ENCODE data around the gene NDUFB5. TPM values are rescaled to one million over a fixed set of nuclear protein-coding genes. Genes with fewer than 3 reads are reported as not detected.

Gene NDUFB5
- total and polyA plus RNA-seq, 10 of the 15 experiments (the other 5 are each of a cell fraction or from before 2014, with no cell fraction given): 82.0 to 320 (median 126) TPM

GRCh38 chr3:179661777-179662176 lies 57.2 kb downstream of the NDUFB5 start:
- DNase-seq (ENCODE audit: low read depth, low spot score) (no peak), ATAC-seq (no peak), FAIRE-seq (no peak)
- ChIA-PET CTCF (interaction anchor here (0.9 to 2.6 kb wide), 4 partner anchors 9 to 150 kb away, joined by 3 to 22 read pairs (median 4); partner anchors contain the start of gene USP13), SMC1A (ENCODE audit: uncharacterized antibody, unreplicated experiment) (interaction anchor here (0.5 to 1.4 kb wide), 7 partner anchors 9 to 840 kb away, joined by 3 to 5 read pairs (median 3); no protein-coding TSS in a partner anchor), RAD21 (ENCODE audit: unreplicated experiment) (interaction anchor here (1.4 kb wide), 1 partner anchor 100 kb away, joined by 3 read pairs; the partner anchor contains the start of gene ACTL6A), POLR2A (interaction anchor here (1.2 kb wide), 1 partner anchor 12 kb away, joined by 7 read pairs; no protein-coding TSS in a partner anchor)
- BruUV-seq (replicated peaks): no TSS peak
- H3K36me3 ChIP-seq (ENCODE audit: control insufficient read depth in 2 of 2, insufficient read depth in 2 of 2, low read length in 1 of 2): no peaks in the 10 kb centered on the region
- no peak overlapping the region for H3K9ac ChIP-seq (ENCODE audit: control insufficient read depth, insufficient read depth, low read length)
- H3K27me3 ChIP-seq (replicated peaks in 1 of 2; ENCODE audit: control insufficient read depth in 2 of 2, insufficient read depth in 2 of 2, low read length in 1 of 2): no peaks in the 10 kb centered on the region
- H3K9me3 ChIP-seq (replicated peaks; ENCODE audit: control insufficient read depth, insufficient read depth, low read length): no peaks in the 10 kb centered on the region
- H4K20me1 ChIP-seq (ENCODE audit: control insufficient read depth, insufficient read depth): no peaks in the 10 kb centered on the region
- H3K27ac ChIP-seq (ENCODE audit: control insufficient read depth, insufficient read depth): no peak overlapping the region
- intact Hi-C loops (cut with micrococcal nuclease; ENCODE audit: unreplicated experiment) (no loop called here), in situ Hi-C loops (cut with MboI) (no loop called here)
- H2AFZ ChIP-seq (ENCODE audit: control insufficient read depth, low read depth, low read length): no peak overlapping the region
- 63% methylated on average over 4 of the region's 4 CpGs for WGBS (ENCODE audit: insufficient coverage, insufficient replicate concordance, low lambda C conversion rate, missing lambda C conversion rate)
- H3K4me3 ChIP-seq: no peak overlapping the region
- H3K4me1 ChIP-seq (ENCODE audit: control insufficient read depth, insufficient read depth, low read length): no peaks in the 10 kb centered on the region
- no peak overlapping the region for H3K4me2 ChIP-seq (ENCODE audit: control insufficient read depth, insufficient read depth)
- peaks cover 43% of the 10 kb centered on the region for H3K79me2 ChIP-seq (ENCODE audit: control insufficient read depth, insufficient read depth, low read length)
- no peak for TF ChIP-seq BCLAF1 (IDR thresholded peaks at IDR 0.05)
- TF ChIP-seq NFYB (IDR thresholded peaks at IDR 0.05; ENCODE audit: insufficient read depth, low read depth, low read length): no peak
- no peak for TF ChIP-seq FOS (IDR thresholded peaks at IDR 0.05; ENCODE audit: borderline replicate concordance, extremely low read depth, insufficient read length)
- TF ChIP-seq BRCA1 (IDR thresholded peaks at IDR 0.05; ENCODE audit: low read depth, low read length): no peak
- no peak for TF ChIP-seq ZNF217 (IDR thresholded peaks at IDR 0.05)
- no peak for TF ChIP-seq PAX5 (IDR thresholded peaks at IDR 0.05; ENCODE audit: borderline replicate concordance, low read depth, low read length)
- TF ChIP-seq ZNF274 (IDR thresholded peaks at IDR 0.05; ENCODE audit: insufficient read depth, insufficient read length): no peak
- no peak for TF ChIP-seq TCF12 (IDR thresholded peaks at IDR 0.05; ENCODE audit: low read depth, low read length)
- no peak for TF ChIP-seq E2F8 (IDR thresholded peaks at IDR 0.05; ENCODE audit: low read depth, partially characterized antibody)
- TF ChIP-seq BACH1 (IDR thresholded peaks at IDR 0.05; ENCODE audit: borderline replicate concordance): no peak
- TF ChIP-seq MTA3 (IDR thresholded peaks at IDR 0.05; ENCODE audit: borderline replicate concordance, low read length): no peak
- TF ChIP-seq, protein P1, sequence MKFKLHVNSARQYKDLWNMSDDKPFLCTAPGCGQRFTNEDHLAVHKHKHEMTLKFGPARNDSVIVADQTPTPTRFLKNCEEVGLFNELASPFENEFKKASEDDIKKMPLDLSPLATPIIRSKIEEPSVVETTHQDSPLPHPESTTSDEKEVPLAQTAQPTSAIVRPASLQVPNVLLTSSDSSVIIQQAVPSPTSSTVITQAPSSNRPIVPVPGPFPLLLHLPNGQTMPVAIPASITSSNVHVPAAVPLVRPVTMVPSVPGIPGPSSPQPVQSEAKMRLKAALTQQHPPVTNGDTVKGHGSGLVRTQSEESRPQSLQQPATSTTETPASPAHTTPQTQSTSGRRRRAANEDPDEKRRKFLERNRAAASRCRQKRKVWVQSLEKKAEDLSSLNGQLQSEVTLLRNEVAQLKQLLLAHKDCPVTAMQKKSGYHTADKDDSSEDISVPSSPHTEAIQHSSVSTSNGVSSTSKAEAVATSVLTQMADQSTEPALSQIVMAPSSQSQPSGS (IDR thresholded peaks at IDR 0.05; ENCODE audit: low read length): no peak
- no peak for TF ChIP-seq CEBPB (IDR thresholded peaks at IDR 0.05; ENCODE audit: borderline replicate concordance in 1 of 2, low read depth in 2 of 2, low read length in 2 of 2)
- TF ChIP-seq, protein P2, sequence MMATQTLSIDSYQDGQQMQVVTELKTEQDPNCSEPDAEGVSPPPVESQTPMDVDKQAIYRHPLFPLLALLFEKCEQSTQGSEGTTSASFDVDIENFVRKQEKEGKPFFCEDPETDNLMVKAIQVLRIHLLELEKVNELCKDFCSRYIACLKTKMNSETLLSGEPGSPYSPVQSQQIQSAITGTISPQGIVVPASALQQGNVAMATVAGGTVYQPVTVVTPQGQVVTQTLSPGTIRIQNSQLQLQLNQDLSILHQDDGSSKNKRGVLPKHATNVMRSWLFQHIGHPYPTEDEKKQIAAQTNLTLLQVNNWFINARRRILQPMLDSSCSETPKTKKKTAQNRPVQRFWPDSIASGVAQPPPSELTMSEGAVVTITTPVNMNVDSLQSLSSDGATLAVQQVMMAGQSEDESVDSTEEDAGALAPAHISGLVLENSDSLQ (IDR thresholded peaks at IDR 0.05): no peak
